Suprapubic skin (tissue), 4 donors: ENCODE data around the gene MARCHF3. TPM values are rescaled to one million over a fixed set of nuclear protein-coding genes. Genes with fewer than 3 reads are reported as not detected.

Experiments used
- DNase-seq, 2 donors: peaks; one replicate each; pipeline ENCODE4 v3.0.0-alpha.2; 2019; ENCODE audit warnings: low spot score in 2 of 2
- H3K27ac ChIP-seq: fragments of 200-600 bp; sonication (generic); one replicate; pipeline ENCODE4 v1.5.1; 2019
- H3K27me3 ChIP-seq: fragments of 200-600 bp; sonication (generic); one replicate; pipeline ENCODE4 v1.5.1; 2019
- H3K36me3 ChIP-seq: fragments of 200-600 bp; sonication (generic); one replicate; pipeline ENCODE4 v1.5.1; 2019
- H3K4me1 ChIP-seq: fragments of 200-600 bp; sonication (generic); one replicate; pipeline ENCODE4 v1.5.1; 2019
- H3K4me3 ChIP-seq: fragments of 200-600 bp; sonication (generic); one replicate; pipeline ENCODE4 v1.5.1; 2019; ENCODE audit warnings: mild to moderate bottlenecking
- H3K9me3 ChIP-seq: fragments of 200-600 bp; sonication (generic); one replicate; pipeline ENCODE4 v1.5.1; 2019
- CTCF ChIP-seq, 2 donors: fragments of 200-600 bp in 1 of 2; fragments of 450-650 bp in 1 of 2; sonication (generic) in 1 of 2; IDR thresholded peaks; one replicate each; pipeline ENCODE4 v1.5.1; 2016 to 2019; ENCODE audit warnings: antibody characterized with exemption in 2 of 2, mild to moderate bottlenecking in 1 of 2, moderate library complexity in 1 of 2
- EP300 ChIP-seq: sonication (generic); formaldehyde crosslinking; IDR thresholded peaks from one replicate; pipeline ENCODE4 v1.6.1; 2017; ENCODE audit warnings: antibody characterized with exemption
- POLR2A ChIP-seq, 2 donors: fragments of 450-650 bp; IDR thresholded peaks; one replicate each; pipeline ENCODE4 v1.6.1; 2017; ENCODE audit warnings: antibody characterized with exemption in 2 of 2, mild to moderate bottlenecking in 2 of 2, moderate library complexity in 2 of 2
- POLR2AphosphoS5 ChIP-seq, 3 donors: sonication (generic); formaldehyde crosslinking; IDR thresholded peaks; one replicate each; pipeline ENCODE4 v1.6.1; 2017; ENCODE audit warnings: antibody characterized with exemption in 3 of 3
- WGBS: methylation state at CpG from one replicate; pipeline ENCODE4 v1.1.5; 2018; 5-methylcytosine and 5-hydroxymethylcytosine counted together
- total RNA-seq, 4 donors: library from RNA; depleted of rRNA; stranded (reverse); fragments of >200 nt; gene quantifications; one replicate each; pipeline ENCODE4 v1.1.0, GENCODE V29; 2016

Gene MARCHF3
- total RNA-seq, 4 donors from 2014 or later: 13.9 to 34.8 (median 27.0) TPM

GRCh38 chr5:126924331-126925033 lies 105.9 kb downstream of the MARCHF3 start:
- Histone ChIP-seq H3K36me3 (no peaks in the 10 kb centered on the region), H3K4me3 (no peak overlapping the region), H3K9me3 (no peaks in the 10 kb centered on the region), H3K27ac (no peak overlapping the region), H3K27me3 (no peaks in the 10 kb centered on the region), H3K4me1 (peaks cover 2% of the 10 kb centered on the region)
- DNase-seq: no peak
- no peak for TF ChIP-seq POLR2AphosphoS5 (IDR thresholded peaks at IDR 0.05)
- 87% methylated on average over 9 of the region's 9 CpGs for WGBS

- Histone ChIP-seq H3K4me3 (no peak overlapping the region), H3K36me3 (no peaks in the 10 kb centered on the region), H3K4me1 (peaks cover 6% of the 10 kb centered on the region), H3K27ac (no peak overlapping the region), H3K27me3 (no peaks in the 10 kb centered on the region), H3K9me3 (no peaks in the 10 kb centered on the region)
- no peak for DNase-seq
- TF ChIP-seq CTCF (IDR thresholded peaks at IDR 0.05): no peak
- no peak for TF ChIP-seq EP300
- TF ChIP-seq POLR2AphosphoS5 (IDR thresholded peaks at IDR 0.05): no peak
- no peak for TF ChIP-seq POLR2A (IDR thresholded peaks at IDR 0.05)
- whole genome bisulfite sequencing: 83% methylated on average over 9 of the region's 9 CpGs
Observed at GRCh38 chr5:126921241-126922091, 108.9 kb downstream of the MARCHF3 start.

GRCh38 chr5:126920291-126920690 lies 110.1 kb downstream of the MARCHF3 start:
- Histone ChIP-seq H3K36me3 (no peaks in the 10 kb centered on the region), H3K27ac (no peak overlapping the region), H3K4me3 (no peak overlapping the region), H3K27me3 (no peaks in the 10 kb centered on the region), H3K9me3 (no peaks in the 10 kb centered on the region), H3K4me1 (peaks cover 6% of the 10 kb centered on the region)
- WGBS: 52% methylated on average over 5 of the region's 5 CpGs
- TF ChIP-seq POLR2A (IDR thresholded peaks at IDR 0.05): no peak
- DNase-seq: no peak

GRCh38 chr5:126919566-126919965 lies 110.8 kb downstream of the MARCHF3 start:
- WGBS: 82% methylated on average over 7 of the region's 7 CpGs
- H3K36me3 ChIP-seq: peaks cover 4% of the 10 kb centered on the region
- TF ChIP-seq POLR2AphosphoS5 (IDR thresholded peaks at IDR 0.05) (no peak), EP300 (no peak), CTCF (IDR thresholded peaks at IDR 0.05) (no peak), POLR2A (IDR thresholded peaks at IDR 0.05) (no peak)
- H3K4me3 ChIP-seq: no peak overlapping the region
- no peaks in the 10 kb centered on the region for H3K27me3 ChIP-seq
- H3K9me3 ChIP-seq: no peaks in the 10 kb centered on the region
- no peak for DNase-seq
- H3K4me1 ChIP-seq: peaks cover 6% of the 10 kb centered on the region
- peak overlapping the region; percentile 9 for H3K27ac ChIP-seq

- TF ChIP-seq POLR2A (IDR thresholded peaks at IDR 0.05) (no peak), EP300 (no peak), POLR2AphosphoS5 (IDR thresholded peaks at IDR 0.05) (no peak), CTCF (IDR thresholded peaks at IDR 0.05) (no peak)
- Histone ChIP-seq H3K9me3 (no peaks in the 10 kb centered on the region), H3K36me3 (peaks cover 4% of the 10 kb centered on the region), H3K27me3 (no peaks in the 10 kb centered on the region), H3K4me3 (no peak overlapping the region), H3K4me1 (peaks cover 6% of the 10 kb centered on the region), H3K27ac (no peak overlapping the region)
- 74% methylated on average over 3 of the region's 3 CpGs for WGBS
- no peak for DNase-seq
Observed at GRCh38 chr5:126918615-126918957, 111.8 kb downstream of the MARCHF3 start.

- peaks cover 6% of the 10 kb centered on the region for H3K4me1 ChIP-seq
- H3K27ac ChIP-seq: no peak overlapping the region
- no peaks in the 10 kb centered on the region for H3K27me3 ChIP-seq
- no peak overlapping the region for H3K4me3 ChIP-seq
- DNase-seq: no peak
- no peak for TF ChIP-seq EP300
- TF ChIP-seq CTCF (IDR thresholded peaks at IDR 0.05): no peak
- no peak for TF ChIP-seq POLR2A (IDR thresholded peaks at IDR 0.05)
- peaks cover 4% of the 10 kb centered on the region for H3K36me3 ChIP-seq
- WGBS: 63% methylated on average over 9 of the region's 9 CpGs
- no peaks in the 10 kb centered on the region for H3K9me3 ChIP-seq
Observed at GRCh38 chr5:126917918-126918614, 112.3 kb downstream of the MARCHF3 start.
